GM18951 (cell line): ENCODE results near the gene NUP155.
"Not testable (repeated sequence)": the region's sequence is repeated elsewhere in the genome, so short reads cannot be mapped to it uniquely, and the experiment has no call there.

Experiments
- POLR2A ChIP-seq: IDR thresholded peaks from 4 replicates; pipeline ENCODE4 v1.6.1; 2011; ENCODE audit warnings: mild to moderate bottlenecking; ENCODE audit not compliant: insufficient read length, insufficient read depth; ENCODE audit errors: extremely low read depth
- in situ Hi-C: fragments of 300-500 bp; cut with MboI; formaldehyde crosslinking; loops from one replicate; pipeline ENCODE4 v1.12.0; 2022; ENCODE audit warnings: low sequenced_read_pairs, mixed read lengths, inconsistent platforms; ENCODE audit not compliant: unreplicated experiment

NUP155 gene

DNA sequence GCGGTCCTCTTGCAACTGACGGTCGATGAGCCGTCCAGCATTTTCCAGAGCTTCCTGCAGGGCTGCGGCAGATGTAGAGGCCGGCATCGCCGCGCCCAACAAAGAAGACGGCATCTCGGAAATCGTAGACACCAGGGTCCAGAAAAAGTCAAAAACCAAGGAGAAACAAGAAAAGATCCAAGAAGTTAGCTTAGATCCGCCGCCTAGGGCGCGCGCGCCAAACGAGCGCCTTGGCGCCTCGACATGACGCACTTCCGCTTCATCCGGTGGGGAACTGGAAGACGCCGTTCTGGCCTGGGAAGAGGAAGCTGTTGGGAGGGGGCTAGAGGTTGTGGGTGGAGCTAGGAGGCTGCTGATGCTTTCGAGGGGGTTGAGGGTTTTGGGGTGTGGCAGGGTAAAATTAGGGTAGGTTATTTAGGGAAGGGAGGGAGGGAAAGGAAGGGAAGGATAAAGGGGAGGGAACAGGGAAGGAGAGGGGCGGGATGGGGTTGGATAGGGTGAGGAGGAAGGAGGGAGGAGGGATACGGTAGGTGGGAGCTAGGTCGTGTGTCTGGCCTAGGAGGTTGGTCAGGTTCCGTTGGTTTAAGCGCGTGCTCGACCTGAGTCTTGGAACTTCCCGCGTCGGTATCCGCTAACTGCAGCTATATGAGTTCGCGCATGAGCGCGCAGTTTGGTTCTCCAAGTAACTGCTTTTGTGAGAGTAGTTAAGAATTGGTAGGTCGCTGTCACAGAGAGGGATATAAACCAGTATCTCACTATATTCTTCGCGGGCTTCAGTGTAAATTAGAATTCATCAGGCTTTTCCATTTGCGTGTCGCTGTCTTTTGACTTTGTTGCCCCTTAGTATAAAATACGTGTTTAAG lies at the start of gene NUP155:
Gene NUP155 (minus strand): TSS at position 243 of the 863 bp plus-strand sequence. CDS start 129 bp downstream, at position 114.
- TF ChIP-seq POLR2A: peak; percentile 78
- in situ Hi-C loops: no loop called here

GRCh38 chr5:37417347-37417746 lies 46.4 kb upstream of the NUP155 start:
- no peak for TF ChIP-seq POLR2A
- in situ Hi-C loops: loop anchor here (25.0 kb wide), 1 partner anchor 770 kb away; no protein-coding TSS in a partner anchor

DNA sequence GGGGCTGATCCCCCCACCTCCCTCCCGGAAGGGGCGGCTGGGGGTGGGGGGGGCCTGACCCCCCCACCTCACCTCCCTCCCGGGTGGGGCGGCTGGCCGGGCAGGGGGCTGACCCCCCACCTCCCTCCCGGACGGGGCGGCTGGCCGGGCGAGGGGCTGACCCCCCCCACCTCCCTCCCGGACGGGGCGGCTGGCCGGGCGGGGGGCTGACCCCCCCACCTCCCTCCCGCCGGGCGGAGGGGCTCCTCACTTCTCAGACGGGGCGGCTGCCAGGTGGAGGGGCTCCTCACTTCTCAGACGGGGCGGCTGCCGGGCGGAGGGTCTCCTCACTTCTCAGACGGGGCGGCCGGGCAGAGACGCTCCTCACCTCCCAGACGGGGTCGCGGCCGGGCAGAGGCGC lies 44.5 kb upstream of the NUP155 start:
- in situ Hi-C loops: loop anchor here (25.0 kb wide), 1 partner anchor 772 kb away; no protein-coding TSS in a partner anchor

DNA sequence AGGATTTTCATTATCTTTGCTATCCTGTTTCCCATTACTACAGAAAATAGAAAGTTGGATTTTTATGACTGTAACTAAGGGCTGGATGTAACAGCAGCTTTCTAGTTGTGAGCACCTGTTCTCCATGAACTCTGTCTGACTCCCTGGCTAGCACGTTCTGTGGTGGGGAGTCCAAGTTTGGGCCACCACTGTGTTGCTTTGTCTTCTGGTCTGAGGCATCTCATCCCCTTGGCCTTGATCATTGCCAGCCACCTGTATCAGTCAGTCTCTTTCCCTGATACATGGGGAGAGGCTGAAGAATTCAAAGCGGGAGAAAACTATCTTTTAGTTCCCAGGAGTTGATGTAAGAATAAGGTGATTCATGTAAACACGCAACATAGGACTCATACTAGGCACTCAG lies 41.6 kb upstream of the NUP155 start:
- TF ChIP-seq POLR2A: no peak
- in situ Hi-C loops: loop anchor here (25.0 kb wide), 1 partner anchor 775 kb away; no protein-coding TSS in a partner anchor

DNA sequence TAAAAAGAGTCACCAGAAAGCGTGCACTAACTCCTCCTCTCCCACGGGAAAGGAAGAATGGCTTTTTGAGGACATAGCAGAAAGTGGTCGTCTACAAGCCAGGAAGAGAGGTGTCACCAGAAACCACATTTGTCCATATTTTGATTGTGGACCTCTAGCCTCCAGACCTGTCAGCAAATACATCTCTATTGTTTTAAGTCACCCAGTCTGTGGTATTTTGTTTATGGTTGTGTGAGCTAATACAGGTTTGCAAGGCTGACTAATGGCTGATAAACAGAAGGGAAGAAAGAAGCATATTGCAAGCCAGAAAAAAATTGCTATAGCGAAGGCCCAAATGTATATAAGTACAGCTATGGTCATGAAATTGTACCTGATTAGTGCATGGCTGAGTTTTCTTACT lies 29.6 kb upstream of the NUP155 start:
- in situ Hi-C loops: loop anchor here (25.0 kb wide), 1 partner anchor 787 kb away; no protein-coding TSS in a partner anchor
- no peak for TF ChIP-seq POLR2A

DNA sequence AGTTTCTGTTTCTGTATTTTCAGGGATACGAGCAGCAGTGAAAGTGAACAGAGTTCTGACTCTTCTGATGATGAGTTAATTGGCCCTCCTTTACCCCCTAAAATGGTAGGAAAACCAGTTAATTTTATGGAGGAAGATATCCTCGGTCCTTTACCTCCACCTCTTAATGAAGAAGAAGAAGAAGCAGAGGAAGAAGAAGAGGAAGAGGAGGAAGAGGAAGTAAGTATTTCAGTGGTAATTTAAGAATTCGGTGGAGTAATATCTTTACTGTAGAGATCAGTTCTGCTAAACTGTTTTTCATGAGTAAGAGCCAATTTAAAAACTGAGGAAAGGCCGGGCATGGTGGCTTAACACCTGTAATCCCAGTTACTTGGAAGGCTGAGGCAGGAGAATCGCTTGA lies 25.4 kb upstream of the NUP155 start:
- TF ChIP-seq POLR2A: no peak
- in situ Hi-C loops: no loop called here

GRCh38 chr5:37391591-37391990 lies 20.7 kb upstream of the NUP155 start:
- in situ Hi-C loops: no loop called here
- no peak for TF ChIP-seq POLR2A

- in situ Hi-C loops: not testable (repeated sequence)
- TF ChIP-seq POLR2A: peak; percentile 70
Observed at GRCh38 chr5:37379100-37379628, 8.3 kb upstream of the NUP155 start, which contains the start of gene WDR70. WDR70 (plus strand) TSS chr5:37379318; CDS start chr5:37379368, 50 bp downstream.

- in situ Hi-C loops: not testable (repeated sequence)
Observed at GRCh38 chr5:37378066-37378465, 7.2 kb upstream of the NUP155 start.

DNA sequence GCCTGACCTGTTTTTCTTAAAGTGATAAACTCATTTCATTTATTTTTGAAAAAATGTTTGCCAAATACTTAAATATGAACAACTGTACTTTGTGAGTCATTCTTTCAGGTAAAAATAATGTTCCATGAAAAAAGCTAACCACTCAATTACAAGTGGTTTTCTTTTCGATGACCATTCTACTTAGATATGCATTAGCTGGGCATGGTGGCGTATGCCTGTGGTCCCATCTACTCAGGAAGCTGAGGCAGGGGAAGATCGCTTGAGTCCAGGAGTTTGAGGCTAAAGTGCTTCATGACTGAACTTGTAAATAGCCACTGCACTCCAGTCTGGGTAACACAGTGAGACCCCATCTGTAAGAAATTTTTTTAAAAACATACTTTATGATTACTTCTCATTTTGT lies 4.2 kb upstream of the NUP155 start:
- TF ChIP-seq POLR2A: no peak
- in situ Hi-C loops: no loop called here

- in situ Hi-C loops: no loop called here
- TF ChIP-seq POLR2A: no peak
Observed at GRCh38 chr5:37370550-37370863, 399 bp downstream of the NUP155 start.

GRCh38 chr5:37355161-37355560 lies 15.7 kb downstream of the NUP155 start:
- in situ Hi-C loops: no loop called here
- no peak for TF ChIP-seq POLR2A

DNA sequence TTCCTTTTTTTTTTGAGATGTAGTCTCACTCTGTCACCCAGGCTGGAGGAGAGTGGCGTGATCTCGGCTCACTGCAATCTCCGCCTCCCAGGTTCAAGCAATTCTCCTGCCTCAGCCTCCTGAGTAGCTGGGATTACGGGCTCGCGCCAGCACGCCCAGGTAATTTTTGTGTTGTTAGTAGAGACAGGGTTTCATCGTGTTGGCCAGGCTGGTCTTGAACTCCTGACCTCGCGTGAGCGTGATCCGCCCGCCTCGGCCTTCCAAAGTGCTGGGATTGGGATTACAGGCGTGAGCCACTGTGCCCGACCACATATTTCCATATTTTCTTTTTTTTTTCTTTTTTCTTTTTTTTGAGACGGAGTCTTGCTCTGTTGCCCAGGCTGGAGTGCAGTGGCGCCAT lies 28.2 kb downstream of the NUP155 start:
- in situ Hi-C loops: not testable (repeated sequence)

DNA sequence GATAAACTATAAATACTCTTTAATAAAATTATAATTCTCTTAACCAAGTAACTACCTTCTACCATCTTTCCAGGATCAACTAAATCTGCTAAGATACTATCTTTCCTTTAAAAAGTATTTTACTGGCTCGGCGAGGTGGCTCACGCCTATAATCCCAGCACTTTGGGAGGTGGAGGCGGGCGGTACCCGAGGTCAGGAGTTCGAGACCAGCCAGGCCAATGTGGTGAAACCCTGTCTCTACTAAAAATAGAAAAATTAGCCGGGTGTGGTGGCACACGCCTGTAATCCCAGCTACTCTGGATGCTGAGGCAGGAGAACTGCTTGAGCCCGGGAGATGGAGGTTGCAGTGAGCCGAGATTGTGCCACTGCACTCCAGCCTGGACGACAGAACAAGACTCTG lies 36.2 kb downstream of the NUP155 start:
- in situ Hi-C loops: not testable (repeated sequence)
